ENCODE measurements around the gene PDE4D.
"Not testable (repeated sequence)": the region's sequence is repeated elsewhere in the genome, so short reads cannot be mapped to it uniquely, and the experiment has no call there.

Gene PDE4D

DNA sequence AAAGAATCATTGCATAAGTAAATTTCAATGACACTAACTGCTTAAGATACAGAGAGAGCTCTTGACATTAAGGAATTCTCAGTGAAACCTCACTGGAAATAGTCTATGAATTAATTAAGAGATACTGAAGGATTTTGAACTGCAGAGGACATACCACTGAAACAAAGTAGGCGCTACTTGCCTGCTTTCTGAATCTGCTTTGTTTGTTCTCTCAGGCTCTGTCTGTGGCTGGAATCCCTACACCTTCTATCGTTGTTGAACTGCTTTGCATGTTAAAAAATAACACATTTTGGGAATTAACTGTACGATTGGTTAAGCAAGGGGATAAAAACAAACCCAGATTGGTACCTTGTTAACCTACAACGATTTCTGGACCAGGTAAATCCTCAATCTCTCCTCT, 435.2 kb downstream of the PDE4D start:
- no peak for DNase-seq

DNA sequence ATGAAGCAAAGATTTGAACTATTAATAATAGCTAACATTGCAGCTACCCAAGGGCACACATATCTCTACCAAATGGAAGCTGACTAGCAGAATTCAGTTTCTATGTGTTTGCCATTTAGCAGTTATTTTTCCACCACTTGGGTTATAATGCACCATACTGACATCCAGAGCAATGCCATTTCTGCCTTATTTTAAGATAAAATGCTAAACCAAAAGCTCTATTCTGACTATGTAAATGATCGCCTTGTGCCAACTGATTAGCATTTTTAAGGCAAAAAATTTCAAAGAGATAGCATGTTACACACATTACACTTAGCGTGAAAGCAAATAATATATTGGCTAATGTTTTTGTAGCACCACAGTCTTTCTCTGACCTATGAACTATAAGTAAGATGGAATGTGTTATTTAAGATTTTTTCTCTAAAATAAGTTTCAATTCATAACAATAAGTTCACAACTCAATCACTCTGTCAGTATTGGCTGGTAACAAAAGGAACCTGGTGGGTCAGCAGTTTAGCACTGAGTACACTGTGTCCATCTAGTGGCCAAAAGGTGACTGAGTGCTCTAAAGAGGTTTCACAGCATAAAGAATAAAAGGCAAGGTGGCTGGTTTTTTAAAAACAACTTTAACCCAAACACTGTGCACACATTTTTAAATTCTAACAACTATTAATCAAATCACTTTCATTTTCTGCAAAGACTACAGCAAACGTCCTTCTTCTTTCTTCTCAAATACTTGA, 443.5 kb downstream of the PDE4D start:
- DNase-seq = no peak

DNA sequence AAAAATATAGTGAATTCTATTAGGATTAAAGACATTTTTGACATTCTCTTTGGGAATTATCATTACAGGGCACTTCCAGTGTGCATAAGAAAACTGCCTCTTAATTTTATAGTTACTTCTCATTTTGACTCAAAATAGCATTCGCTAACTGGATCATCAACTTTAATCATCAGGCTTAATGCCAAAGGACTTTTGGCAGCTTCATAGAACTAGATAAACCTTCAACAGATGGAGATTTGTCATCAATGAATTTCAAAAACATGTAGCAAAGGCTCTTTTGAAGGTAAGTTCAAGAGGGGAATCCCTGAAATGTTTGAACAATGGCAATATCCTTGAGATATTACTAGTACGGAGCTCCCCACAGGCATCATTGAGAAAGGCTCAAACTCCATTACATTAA, 447.2 kb downstream of the PDE4D start:
- no peak for DNase-seq

DNA sequence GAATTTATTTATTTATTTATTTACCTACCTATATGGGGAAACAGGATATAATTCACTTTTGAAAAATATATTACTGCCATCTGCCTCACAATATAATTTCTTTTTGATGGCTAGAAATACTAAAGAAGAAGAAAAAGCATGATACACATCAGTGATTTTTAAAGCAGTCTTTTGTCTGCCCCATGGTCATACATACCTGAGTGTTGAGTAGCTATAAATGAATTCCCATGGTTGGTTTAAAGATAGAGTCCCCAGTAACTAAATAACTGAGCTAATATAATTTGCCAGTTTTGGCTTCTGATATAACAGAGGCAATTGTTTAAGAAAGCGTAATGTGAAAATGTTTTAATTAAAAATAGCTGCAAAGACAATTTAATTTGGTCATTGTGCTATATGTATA, 447.8 kb downstream of the PDE4D start:
- no peak for DNase-seq

DNA sequence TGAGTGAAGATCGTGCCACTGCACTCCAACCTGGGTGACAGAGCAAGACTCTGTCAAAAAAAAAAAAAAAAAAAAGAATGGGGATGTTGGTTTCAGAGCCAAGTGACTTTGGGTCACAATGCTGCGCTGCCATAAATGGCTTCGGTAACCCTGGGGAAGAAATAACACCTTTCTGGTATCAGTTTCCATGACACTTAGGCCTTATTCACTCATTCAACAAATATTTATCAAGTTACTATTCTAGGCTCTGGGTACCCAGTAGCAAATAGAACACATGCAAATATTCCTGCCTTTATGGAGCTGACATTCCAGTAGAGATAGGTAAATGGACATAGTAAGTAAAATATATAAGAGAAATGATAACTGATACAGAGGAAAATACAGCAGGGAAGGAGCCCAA, 454.2 kb downstream of the PDE4D start:
- no peak for DNase-seq

DNA sequence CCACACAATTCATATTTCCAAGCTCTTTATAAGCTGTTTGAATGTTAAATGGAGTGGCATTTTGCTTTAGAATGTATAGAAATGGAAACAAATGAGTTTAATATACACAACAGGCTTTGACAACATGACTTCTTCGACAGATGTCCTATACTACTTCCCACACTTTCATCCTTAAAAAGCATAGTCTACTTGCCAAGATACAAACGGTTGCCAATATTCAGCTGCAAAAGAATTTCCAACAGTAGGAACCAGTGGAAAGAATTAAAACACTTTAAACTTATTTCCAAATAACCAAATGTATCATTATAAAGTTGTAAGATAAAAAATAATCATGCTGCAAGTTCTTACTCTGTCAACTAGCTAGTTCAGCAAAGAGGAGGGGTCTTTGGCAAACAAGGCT, 456.4 kb downstream of the PDE4D start:
- no peak for DNase-seq

DNA sequence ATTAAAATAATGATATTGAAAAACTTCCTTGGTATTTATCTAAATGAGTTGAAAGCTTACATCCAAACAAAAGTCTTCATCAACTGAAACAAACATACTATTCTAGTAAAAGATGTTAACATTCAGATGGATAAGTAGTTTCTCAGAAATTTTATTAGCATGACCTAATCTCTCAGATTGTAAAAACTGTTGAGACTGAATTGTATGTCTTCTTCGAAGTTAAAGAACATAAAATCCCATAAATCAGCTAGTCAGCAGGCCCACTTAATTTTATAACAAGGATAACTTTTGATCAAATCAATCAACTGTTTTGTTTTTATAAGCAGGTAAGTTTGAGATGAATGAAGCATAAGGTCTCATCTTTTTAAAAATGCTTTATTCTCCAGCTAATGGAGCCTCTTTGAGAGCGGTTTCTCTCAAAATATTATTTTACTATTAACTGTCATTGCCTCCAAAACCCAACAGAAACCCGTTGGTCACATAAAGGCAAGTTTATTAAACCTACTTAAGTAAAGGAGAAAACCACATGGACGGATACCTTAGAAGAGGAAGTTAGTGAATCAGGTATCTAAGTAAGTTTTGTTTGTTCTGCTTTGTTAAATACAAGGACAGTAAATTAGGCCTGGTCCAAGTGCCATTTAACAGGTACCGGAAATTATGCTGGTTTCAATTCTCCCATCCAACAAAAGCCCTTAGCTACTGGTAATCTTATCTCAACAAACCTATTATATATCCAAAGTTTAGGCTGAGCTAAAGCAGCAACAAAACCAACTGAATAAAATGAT, 457.0 kb downstream of the PDE4D start:
- no peak for DNase-seq

DNA sequence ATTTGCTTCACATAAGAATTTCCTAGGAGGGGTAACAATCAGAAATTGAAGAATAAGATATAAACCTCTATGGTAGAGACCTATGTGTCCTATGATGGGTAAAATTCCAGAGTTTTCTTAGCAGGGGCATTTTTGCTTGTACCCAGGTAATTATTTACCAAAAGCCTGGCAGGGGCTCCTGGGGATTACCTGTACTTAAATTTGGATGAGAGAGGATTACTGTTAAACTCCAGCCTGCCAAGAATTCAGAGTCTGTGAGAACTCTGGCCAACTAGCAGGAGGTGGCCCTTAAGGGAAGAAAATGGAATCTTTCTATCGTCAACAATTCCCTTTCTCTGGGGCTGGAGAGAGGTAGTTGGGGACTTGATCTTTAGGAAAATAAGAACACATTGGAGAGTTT, 460.4 kb downstream of the PDE4D start:
- DNase-seq = no peak

DNA sequence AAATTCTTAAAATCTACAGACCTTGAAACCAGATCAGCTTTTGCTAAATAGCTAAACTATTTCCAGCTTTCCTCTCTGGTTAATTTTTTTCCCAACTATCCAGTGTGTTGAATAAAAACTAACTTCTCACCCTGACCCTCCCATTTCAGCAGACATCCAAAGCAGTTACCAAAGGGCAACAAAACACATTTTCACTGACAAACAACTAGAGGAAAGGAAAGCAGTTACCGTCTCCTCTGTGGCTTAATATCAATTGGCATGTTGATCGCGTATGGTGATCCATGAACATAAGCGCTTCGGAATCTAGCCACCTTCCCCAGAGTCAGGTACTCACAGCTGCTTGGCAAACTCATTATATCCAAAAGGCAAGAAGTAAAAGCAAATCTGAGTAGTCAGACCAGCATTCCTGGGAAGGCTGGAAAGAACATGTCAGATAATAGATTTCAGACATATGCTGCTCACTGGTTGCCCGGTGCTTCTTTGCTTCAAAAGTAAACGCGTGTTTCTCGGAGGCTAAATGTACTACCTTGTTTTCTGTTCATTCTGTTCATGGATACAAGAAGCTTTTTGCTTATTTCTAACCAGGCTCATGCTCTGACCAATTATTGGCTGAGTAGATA, 463.4 kb downstream of the PDE4D start:
- no peak for DNase-seq

DNA sequence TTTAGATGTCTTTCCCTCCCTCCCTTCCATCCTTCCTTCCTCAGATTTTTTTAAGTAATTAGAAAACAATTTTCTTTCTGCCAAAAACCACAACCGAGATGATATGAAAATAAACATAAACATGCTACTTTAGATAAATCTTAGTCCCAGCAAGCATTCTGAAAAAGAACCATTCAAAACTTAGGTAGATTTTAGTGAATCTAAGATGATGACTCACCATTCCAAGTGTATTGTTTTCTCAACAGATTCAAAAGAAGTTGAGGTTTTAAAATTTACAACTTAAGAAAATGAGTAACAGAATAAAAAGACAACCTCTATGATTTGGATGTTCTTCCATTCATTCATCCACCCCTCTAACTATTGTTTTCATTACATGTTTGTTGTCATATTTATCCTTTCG, 465.1 kb downstream of the PDE4D start:
- DNase-seq = no peak

DNA sequence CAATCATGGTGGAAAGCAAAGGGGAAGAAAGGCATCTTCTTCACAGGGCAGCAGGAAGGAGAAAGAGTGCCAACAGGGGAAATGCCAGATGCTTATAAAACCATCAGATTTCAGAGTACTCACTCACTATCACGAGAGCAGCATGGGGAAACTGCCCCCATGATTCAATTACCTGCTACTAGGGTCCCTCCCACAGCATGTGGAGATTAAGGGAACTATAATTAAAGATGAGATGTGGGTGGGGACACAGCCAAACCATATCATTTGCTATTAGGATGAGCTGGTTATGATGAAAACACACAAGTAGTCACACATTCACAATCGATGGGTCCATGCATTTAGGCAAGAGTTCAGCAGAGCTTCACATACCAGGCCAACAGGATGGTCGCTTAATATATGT, 469.0 kb downstream of the PDE4D start:
- no peak for DNase-seq

DNA sequence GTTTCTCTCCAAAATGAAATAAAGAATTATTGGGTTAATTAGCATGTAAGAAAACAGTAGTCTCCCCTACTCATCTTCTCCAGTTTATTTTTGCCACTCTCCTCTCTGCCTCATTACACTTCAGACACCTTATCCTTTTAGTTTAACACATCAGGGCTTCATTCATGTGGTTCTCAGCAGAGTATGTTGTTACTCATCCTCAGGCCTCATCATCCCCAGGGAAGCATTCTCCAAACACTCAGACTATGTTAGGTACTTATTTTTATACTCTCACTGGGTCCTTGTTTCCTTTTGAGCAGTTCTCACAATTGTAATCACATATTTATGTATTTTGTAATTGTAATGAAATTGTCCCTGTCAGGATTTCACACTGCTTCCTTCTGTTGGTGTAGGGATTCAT, 470.5 kb downstream of the PDE4D start:
- DNase-seq = no peak

DNA sequence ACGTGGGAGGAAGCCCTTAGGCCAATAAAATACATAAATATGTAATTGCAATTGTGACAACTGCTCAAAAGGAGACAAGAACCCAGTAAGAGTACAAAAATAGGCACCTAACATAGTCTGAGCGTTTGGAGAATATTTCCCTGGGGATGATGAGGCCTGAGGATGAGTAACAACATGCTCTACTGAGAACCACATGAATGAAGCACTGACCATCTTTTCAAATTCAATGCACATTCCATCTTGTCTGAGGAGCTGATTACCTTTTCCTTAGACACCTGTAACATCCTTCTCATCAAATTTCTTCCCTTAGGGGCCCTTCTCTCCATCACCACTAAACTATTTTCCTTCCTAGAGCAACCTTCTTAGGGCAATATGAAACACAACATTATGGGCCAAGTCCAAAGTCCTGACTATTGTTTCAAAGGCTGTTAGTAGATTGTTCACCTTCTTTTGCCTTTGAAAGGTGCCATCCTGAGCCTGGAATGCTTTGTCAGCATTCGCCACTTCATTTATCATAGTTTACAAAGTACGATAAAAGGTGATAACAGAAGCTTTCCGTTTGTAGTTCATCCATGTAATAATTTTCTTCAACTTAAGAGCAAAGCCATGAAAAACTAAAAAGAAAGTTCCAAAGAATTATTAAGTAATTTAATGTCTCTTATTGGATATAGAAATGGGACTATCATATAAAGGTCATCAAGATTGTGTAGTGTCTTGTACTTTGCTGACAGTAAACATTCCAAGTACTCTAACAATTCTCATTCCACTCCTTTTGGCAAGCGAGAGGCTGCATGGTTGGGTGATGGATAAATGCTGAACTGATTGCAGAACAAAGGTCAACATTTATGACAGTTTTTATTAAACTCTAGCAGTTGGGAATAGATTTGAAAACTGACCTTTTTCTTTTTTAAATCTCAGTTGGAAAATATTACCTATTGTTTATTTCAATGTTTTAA, 471.3 kb downstream of the PDE4D start:
- no peak for DNase-seq

DNA sequence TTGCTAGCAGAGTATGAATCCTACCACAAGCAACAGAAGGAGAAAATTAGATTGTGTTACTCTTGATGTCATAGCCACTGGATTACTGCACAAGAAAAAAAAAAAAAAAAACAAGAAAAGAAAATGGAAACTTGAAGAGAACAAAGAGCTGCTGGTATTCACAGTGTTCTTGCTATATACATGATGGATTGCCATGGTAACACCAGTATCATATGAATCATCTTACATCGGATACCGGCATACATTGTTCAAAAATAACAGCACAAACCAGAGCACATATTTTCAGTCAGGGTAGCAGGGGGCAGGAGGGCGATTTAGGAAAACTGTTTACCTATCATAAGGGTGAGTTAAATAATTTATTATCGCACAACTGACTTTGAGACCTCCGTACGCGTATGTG, 472.9 kb downstream of the PDE4D start:
- no peak for DNase-seq

DNA sequence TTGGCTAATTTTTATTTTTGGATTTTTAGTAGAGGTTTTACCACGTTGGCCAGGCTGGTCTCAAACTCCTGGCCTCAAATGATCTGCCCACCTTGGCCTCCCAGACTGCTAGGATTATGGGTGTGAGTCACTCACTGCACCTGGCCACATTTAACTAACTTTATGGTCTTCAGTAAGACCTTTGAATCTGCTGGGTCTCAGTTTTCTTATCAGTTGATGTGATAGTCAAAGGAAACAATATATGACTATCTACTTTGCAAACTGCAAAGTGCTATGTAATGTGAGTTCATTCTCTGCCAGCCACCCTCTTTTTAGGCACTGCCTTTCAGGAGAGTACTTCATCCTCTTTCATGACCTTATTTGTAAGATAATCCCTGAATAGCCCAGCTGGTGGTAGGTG, 474.7 kb downstream of the PDE4D start:
- no peak for DNase-seq

DNA sequence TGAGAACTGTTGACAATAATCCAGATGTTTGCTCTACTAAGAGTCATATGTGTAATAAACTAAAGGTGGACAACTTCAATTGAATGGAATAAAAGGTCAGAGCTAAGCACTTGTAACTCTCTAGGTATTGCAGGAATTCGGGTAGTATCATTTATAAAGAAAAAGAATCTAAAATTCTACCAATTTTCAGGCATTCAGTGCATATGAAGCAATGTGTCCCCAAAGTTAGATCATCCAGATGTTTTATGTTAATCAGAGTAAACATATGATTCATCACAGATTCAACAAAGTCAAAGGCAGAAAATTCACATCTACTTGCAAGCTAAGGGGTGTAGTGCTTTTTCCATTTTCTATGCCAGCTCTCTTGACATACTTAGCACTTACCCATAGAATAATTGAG, 477.1 kb downstream of the PDE4D start:
- no peak for DNase-seq

DNA sequence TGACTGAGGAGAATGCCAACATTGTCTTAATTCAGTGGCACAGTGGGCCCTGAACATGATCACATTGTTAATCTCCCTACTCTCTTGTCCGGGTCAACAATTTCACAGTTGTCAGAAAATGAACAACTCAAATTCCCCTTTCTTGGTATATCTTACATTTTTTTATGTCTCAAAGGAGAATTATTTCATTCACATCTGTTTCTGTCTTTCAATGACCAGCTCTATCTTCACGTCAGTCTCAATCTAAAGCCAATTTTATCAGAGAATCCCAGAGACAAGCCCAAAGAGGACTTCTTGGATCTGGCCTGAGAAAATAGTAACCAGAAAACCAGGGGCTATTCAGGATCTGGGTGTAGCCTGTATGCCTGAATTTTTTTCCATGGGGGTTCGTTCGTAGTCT, 477.5 kb downstream of the PDE4D start:
- no peak for DNase-seq

DNA sequence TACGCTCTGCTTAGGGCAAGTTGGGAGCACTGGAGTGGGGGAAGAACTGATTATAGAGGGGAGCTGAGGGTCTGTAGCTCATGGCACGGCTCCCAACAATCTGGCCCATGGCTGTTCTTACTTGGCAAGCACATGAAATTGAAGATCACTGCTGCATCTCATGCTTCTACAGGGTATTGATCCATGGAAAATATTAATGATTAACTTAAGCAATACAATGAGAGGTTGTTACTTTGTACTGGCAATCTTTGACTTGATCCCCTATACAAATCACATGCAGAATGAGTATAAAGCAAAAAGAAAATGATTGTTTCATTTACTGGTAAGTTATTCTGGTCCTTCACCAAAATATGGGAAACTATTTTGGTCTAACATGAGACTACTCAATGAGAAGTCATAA, 481.1 kb downstream of the PDE4D start:
- DNase-seq = no peak

DNA sequence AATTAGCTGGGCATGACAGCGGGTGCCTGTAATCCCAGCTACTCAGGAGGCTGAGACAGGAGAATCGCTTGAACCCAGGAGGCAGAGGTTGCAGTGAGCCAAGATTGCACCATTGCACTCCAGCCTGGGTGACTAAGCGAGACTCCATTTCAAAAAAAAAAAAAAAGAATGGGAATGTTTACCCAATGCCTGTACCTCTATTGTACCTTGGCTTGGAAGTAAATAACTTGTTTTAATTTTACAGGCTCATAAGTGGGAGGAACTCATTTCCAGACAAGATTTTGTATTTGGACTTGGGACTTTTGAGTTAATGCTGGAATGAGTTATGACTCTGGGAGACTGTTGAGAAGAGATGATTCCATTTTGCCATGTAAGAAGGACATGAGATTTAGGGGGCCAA, 484.5 kb downstream of the PDE4D start:
- DNase-seq = not testable (repeated sequence)

DNA sequence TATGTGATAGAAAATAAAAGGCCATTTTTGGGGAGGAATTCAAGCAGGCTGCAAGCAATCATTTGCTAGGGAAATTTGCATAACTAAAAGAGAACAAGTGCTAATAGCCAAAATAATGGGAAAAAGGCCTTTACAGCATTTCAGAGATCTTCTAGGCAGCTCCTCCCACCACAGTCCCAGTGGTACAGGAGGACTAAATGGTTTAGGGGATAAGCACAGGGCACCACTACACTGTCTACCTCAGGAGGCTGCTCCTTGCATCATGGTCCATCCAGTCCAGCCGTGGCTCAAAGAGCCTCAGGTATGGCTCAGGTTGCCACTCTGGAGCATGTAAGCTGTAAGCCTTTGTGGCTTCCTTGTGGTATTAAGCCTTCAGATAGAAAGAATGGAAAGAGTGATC, 485.6 kb downstream of the PDE4D start:
- no peak for DNase-seq

DNA sequence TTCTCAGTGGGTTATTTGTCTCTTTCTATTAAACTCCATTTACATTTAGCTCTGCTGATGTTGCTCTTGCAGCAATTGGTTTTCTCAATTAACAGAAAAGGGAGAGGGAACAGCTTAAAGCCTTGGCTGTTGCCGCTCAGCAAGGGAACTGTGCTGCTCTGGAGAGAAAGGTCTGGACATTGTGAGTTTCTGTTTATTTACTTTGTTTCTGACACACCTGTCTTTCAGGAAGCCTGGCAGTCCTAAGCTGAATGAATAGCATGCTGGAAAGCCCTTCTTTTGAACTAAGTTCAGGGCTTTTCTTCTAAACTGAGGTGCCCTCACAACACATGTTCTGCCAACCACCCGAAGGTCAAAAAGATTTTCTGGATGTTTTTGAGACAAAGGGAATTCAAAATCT, 491.9 kb downstream of the PDE4D start:
- DNase-seq = no peak

DNA sequence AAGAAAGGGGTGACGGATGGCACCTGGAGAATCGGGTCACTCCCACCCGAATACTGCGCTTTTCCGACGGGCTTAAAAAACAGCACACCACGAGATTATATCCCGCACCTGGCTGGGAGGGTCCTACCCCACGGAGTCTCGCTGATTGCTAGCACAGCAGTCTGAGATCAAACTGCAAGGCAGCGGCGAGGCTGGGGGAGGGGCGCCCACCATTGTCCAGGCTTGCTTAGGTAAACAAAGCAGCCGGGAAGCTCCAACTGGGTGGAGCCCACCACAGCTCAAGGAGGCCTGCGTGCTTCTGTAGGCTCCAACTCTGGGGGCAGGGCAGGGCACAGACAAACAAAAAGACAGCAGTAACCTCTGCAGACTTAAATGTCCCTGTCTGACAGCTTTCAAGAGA, 498.6 kb downstream of the PDE4D start:
- not testable (repeated sequence) for DNase-seq
